Endodermal cell (in vitro differentiated cells): ENCODE measurements around the gene CA5A. TPM values are rescaled to one million over a fixed set of nuclear protein-coding genes. Genes with fewer than 3 reads are reported as not detected.
"Not testable (repeated sequence)": the region's sequence is repeated elsewhere in the genome, so short reads cannot be mapped to it uniquely, and the experiment has no call there.

Experiments
- DNase-seq: peaks from one replicate; pipeline ENCODE4 v3.0.0-alpha.2; 2017
- H3K27ac ChIP-seq: 2 replicates; pipeline ENCODE4 v1.5.1; 2013; ENCODE audit warnings: mild to moderate bottlenecking, low read depth, low read length, moderate library complexity
- H3K27me3 ChIP-seq: 2 replicates; pipeline ENCODE4 v1.6.1; 2013; ENCODE audit warnings: mild to moderate bottlenecking, low read length, moderate library complexity; ENCODE audit not compliant: insufficient read depth, control insufficient read depth, poor library complexity, severe bottlenecking
- H3K36me3 ChIP-seq: 2 replicates; pipeline ENCODE4 v1.7.0; 2013; ENCODE audit warnings: mild to moderate bottlenecking, low read length, moderate library complexity; ENCODE audit not compliant: control insufficient read depth, insufficient read depth
- H3K4me1 ChIP-seq: one replicate; pipeline ENCODE4 v1.7.0; 2013; ENCODE audit warnings: low read length; ENCODE audit not compliant: control insufficient read depth, insufficient read depth
- H3K4me3 ChIP-seq: 2 replicates; pipeline ENCODE4 v1.5.1; 2013; ENCODE audit warnings: mild to moderate bottlenecking, low read length, moderate library complexity
- H3K9ac ChIP-seq: 2 replicates; pipeline ENCODE4 v1.6.1; 2013; ENCODE audit warnings: mild to moderate bottlenecking, low read length, moderate library complexity; ENCODE audit not compliant: poor library complexity, severe bottlenecking; ENCODE audit errors: extremely low read depth
- H3K9me3 ChIP-seq: 2 replicates; pipeline ENCODE4 v1.6.1; 2013; ENCODE audit warnings: mild to moderate bottlenecking, low read length, moderate library complexity; ENCODE audit not compliant: control insufficient read depth
- H3K27ac Mint-ChIP-seq: 2 replicates; pipeline ENCODE4 v1.8.0; 2020; ENCODE audit warnings: mixed read lengths
- H3K27me3 Mint-ChIP-seq: 2 replicates; pipeline ENCODE4 v1.8.0; 2021; ENCODE audit warnings: mild to moderate bottlenecking, mixed read lengths; ENCODE audit not compliant: insufficient read depth
- H3K36me3 Mint-ChIP-seq: 2 replicates; pipeline ENCODE4 v1.8.0; 2020; ENCODE audit warnings: low read depth, mixed read lengths
- H3K4me1 Mint-ChIP-seq: 2 replicates; pipeline ENCODE4 v1.8.0; 2020; ENCODE audit warnings: mixed read lengths
- H3K4me3 Mint-ChIP-seq: 2 replicates; pipeline ENCODE4 v1.8.0; 2020; ENCODE audit warnings: mild to moderate bottlenecking, moderate library complexity, mixed read lengths
- H3K9me3 Mint-ChIP-seq: 2 replicates; pipeline ENCODE4 v1.8.0; 2020; ENCODE audit warnings: mild to moderate bottlenecking, mixed read lengths
- WGBS, 2 experiments: methylation state at CpG; one replicate each; pipeline versions ENCODE4 v1.1.5 to v1.1.7; 2013; ENCODE audit warnings: missing lambda C conversion rate in 2 of 2, mixed read lengths in 1 of 2; ENCODE audit not compliant: insufficient coverage in 1 of 2, insufficient read length in 1 of 2; 5-methylcytosine and 5-hydroxymethylcytosine counted together
- total RNA-seq, 2 donors: library from RNA; stranded (reverse); fragmentation: NEBNext Ultra II Directional in 1 of 2; extraction: Animal tissue kit (Norgen Biotek cat#: 25700) in 1 of 2; gene quantifications; 2 replicates in 1 of 2; 3 replicates in 1 of 2; pipeline ENCODE4 v1.2.1, GENCODE V29; 2021
- TF ChIP-seq, protein P1 (sequence below): fragments of 200-600 bp; sonication (generic); conservative IDR thresholded peaks from 2 replicates; pipeline ENCODE4 v1.5.0; 2021; ENCODE audit warnings: antibody characterized with exemption, mild to moderate bottlenecking

CA5A gene
- total RNA-seq, 2 donors from 2014 or later = not detected

DNA sequence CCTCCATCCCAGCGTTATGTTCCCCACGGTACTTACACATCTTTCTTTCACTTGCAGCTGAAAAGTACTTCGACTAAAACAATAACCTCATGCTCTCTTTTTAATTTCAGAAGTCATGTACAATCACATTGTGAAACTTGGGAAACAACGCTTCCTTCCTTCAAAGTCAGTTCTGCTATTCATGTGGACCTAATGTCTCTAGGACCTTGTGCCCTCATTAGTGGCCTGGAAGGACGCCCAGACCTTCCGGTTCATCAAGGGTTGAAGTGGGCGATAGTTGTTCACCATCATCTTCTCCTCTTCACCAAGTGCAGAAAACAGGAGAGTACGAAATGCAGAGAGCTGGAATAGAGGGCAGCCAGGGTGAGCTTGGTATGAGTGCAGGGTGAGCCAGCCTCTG is 48.4 kb downstream of the CA5A start:
- H3K9ac ChIP-seq, H3K4me1 Mint-ChIP-seq, H3K4me3 Mint-ChIP-seq, H3K4me3 ChIP-seq, H3K9me3 Mint-ChIP-seq, H3K27ac Mint-ChIP-seq, DNase-seq, H3K4me1 ChIP-seq, H3K27me3 ChIP-seq, H3K36me3 Mint-ChIP-seq, H3K36me3 ChIP-seq, H3K27me3 Mint-ChIP-seq, H3K27ac ChIP-seq, H3K9me3 ChIP-seq: not testable (repeated sequence)
- WGBS, 2 experiments = 80 to 92% methylated on average over 2 to 8 of the region's 8 CpGs

DNA sequence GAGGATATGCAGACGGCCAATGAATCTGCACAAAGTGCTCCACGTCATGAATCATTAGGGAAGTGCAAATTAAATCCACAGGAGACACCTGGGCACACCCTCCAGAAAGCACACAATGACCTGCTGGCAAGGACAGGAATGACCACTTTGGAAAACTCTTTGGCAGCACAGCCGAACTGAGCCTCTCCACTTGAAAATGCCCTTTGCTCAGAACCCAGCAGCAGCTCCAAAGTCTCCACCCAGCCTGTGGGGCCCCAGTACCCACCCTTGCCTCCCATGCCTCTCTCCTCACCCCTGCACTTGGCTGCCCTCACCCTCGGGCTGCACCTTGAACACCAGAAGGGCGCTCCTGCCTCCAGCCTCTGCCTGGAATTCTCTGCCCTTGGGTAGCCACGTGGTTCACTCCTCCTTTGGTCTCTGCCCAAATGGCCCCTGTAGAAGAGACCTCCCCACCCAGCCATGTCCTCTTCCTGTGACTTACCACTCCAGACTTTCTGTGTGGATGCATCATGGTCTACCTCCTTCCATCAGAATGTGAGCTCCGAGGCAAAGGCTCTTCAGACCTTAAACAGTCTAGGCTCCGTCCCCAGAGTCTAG is 50.9 kb downstream of the CA5A start:
- not testable (repeated sequence) for H3K36me3 Mint-ChIP-seq, DNase-seq, H3K9me3 Mint-ChIP-seq, H3K27me3 Mint-ChIP-seq, H3K4me1 ChIP-seq, H3K27ac ChIP-seq, H3K27ac Mint-ChIP-seq, H3K4me3 ChIP-seq, H3K9ac ChIP-seq, H3K9me3 ChIP-seq, H3K4me3 Mint-ChIP-seq, H3K27me3 ChIP-seq, H3K36me3 ChIP-seq
- peaks cover 18% of the 10 kb centered on the region for H3K4me1 Mint-ChIP-seq
- WGBS, 2 experiments = 88 to 92% methylated on average over 4 to 8 of the region's 8 CpGs

DNA sequence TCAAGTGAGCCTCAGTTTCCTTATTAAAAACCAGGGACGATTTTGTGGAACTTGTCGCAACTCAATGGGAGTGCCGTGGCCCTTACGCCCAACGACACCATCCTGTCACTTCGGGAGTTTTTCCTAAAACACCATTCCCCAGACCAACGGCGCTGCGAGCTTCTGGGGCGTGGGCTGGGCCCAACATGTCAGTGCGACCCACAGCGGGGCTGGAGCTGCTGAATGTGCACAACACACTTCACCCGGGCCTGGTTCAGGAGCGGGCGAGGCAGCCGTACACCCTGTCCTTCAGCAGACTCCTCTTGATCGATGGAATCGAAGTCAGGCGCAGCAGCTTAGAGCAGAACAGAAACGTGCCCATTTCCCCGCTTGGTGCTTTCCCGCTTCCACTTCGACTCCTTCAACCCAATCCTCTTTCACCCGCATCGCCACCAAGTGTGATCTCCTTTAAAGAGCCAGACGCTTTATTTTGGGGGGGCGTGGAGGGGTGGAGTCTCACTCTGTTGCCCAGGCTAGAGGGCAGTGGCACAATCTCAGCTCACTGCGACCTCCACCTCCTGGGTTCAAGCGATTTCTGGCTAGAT is 53.8 kb downstream of the CA5A start:
- 94% methylated on average over 20 to 29 of the region's 29 CpGs for WGBS, 2 experiments
- no peaks in the 10 kb centered on the region for H3K4me1 ChIP-seq

More for the DNA sequence above, 53.8 kb downstream of the CA5A start:
- H3K9ac ChIP-seq = no peak overlapping the region
- no peaks in the 10 kb centered on the region for H3K36me3 Mint-ChIP-seq
- no peaks in the 10 kb centered on the region for H3K27me3 ChIP-seq
- TF ChIP-seq, protein P1, sequence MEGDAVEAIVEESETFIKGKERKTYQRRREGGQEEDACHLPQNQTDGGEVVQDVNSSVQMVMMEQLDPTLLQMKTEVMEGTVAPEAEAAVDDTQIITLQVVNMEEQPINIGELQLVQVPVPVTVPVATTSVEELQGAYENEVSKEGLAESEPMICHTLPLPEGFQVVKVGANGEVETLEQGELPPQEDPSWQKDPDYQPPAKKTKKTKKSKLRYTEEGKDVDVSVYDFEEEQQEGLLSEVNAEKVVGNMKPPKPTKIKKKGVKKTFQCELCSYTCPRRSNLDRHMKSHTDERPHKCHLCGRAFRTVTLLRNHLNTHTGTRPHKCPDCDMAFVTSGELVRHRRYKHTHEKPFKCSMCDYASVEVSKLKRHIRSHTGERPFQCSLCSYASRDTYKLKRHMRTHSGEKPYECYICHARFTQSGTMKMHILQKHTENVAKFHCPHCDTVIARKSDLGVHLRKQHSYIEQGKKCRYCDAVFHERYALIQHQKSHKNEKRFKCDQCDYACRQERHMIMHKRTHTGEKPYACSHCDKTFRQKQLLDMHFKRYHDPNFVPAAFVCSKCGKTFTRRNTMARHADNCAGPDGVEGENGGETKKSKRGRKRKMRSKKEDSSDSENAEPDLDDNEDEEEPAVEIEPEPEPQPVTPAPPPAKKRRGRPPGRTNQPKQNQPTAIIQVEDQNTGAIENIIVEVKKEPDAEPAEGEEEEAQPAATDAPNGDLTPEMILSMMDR = no peak
- no peaks in the 10 kb centered on the region for H3K9me3 Mint-ChIP-seq
- H3K27ac ChIP-seq = no peak overlapping the region
- no peak overlapping the region for H3K27ac Mint-ChIP-seq
- H3K9me3 ChIP-seq = no peaks in the 10 kb centered on the region
- no peak overlapping the region for H3K4me3 Mint-ChIP-seq
- peaks cover 33% of the 10 kb centered on the region for H3K4me1 Mint-ChIP-seq
- H3K27me3 Mint-ChIP-seq = peaks cover 5% of the 10 kb centered on the region
- no peak for DNase-seq
- H3K36me3 ChIP-seq = no peaks in the 10 kb centered on the region
- no peak overlapping the region for H3K4me3 ChIP-seq
